GM10248 (cell line): Measurements from ENCODE around the gene CEP72.
"Not testable (repeated sequence)": the region's sequence is repeated elsewhere in the genome, so short reads cannot be mapped to it uniquely, and the experiment has no call there.

Experiments used
- CTCF ChIA-PET: fragments of 300-600 bp; sonication (Branson Sonifier 250); formaldehyde crosslinking; extraction: SDS; loops from one replicate; lab custom pipeline; 2021; ENCODE audit warnings: antibody characterized with exemption; lab: Yijun Ruan, JAX
- POLR2A ChIA-PET: fragments of 350-650 bp; sonication (Branson Sonifier 250); formaldehyde crosslinking; extraction: SDS; loops from one replicate; lab custom pipeline; 2020; ENCODE audit warnings: antibody characterized with exemption; lab: Yijun Ruan, JAX
- DNase-seq: peaks from one replicate; pipeline ENCODE4 v3.0.0; 2012; ENCODE audit errors: extremely low spot score
- CTCF ChIP-seq: IDR thresholded peaks from 2 replicates; pipeline ENCODE4 v1.5.1; 2012; ENCODE audit warnings: mild to moderate bottlenecking, low read depth; ENCODE audit errors: extremely low read depth, missing control alignments, control extremely low read depth

CEP72 gene

DNA sequence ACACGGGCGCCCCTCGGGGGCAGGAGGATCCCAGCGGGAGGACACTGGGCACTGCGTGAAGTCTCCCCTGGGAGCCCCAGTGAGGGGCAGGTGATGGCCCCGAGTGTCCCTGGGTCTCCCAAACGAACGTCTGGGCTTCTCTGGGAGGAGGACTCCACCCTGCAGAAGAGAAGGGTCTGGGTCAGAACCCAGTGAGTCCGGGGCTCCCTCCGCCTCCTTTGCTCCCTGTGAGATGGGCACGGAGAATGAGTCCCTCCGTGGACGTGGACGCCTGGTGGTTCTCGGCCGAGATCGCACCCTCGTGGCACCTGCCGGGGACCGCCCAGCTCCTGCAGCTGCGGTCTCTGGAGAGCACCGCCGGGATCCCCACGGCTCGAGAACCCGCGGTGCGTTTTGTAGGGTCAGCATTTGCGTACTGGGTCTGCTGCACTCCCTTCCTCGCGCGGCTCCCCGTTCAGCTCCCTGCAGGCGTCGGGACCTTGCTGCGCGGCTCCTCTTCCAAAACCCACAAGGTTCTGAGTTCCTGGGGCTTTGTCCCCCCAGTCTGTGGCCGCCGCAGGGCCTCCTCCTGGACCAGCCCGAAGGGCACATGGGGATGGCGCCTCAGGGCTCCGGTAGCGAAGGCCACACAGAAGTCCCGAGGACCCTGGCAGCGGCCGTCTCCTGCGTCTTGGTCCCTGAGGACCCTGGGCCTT, 10.2 kb upstream of the CEP72 start:
- ChIA-PET CTCF (no interaction called here), POLR2A (no interaction called here)
- TF ChIP-seq CTCF = no peak
- no peak for DNase-seq

- POLR2A ChIA-PET = no interaction called here
- CTCF ChIA-PET = no interaction called here
- DNase-seq = no peak
Observed at GRCh38 chr5:602466-603035, 9.6 kb upstream of the CEP72 start.

GRCh38 chr5:603081-603998, 8.8 kb upstream of the CEP72 start:
- ChIA-PET CTCF (interaction anchor here (1.3 kb wide), 1 partner anchor 10 kb away, joined by 3 read pairs; no protein-coding TSS in a partner anchor), POLR2A (no interaction called here)
- DNase-seq = no peak
- no peak for TF ChIP-seq CTCF

More at GRCh38 chr5:602466-603035, 9.6 kb upstream of the CEP72 start:
- TF ChIP-seq CTCF = no peak

DNA sequence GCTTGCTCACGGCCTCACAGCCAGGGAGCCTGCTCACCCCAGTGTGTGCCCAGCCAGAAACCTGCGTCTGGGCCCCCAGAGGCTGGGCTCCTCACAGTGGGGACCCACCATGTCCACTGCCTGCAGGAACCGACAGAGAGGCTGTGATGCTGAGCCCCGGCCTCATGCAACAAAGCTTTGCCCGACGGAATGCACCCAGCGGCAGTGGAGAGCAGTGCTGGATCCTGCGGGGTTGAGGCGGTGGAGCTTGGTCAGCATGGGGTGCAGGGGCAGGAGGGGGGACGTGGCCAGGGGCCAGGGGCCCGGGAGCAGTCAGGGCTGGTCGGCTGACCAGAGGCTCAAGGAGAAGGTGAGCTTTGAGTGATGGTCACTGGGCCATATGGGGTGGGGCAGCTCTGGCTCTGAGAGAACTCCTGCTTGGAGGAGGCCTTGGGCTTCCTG, 7.7 kb upstream of the CEP72 start:
- CTCF ChIA-PET = interaction anchor here (1.0 to 1.3 kb wide), 2 partner anchors 9 to 287 kb away, joined by 3 read pairs; no protein-coding TSS in a partner anchor

GRCh38 chr5:605090-605489, 7.0 kb upstream of the CEP72 start:
- DNase-seq, POLR2A ChIA-PET: not testable (repeated sequence)
- CTCF ChIA-PET = interaction anchor here (1.0 kb wide), 1 partner anchor 288 kb away, joined by 3 read pairs; no protein-coding TSS in a partner anchor

More for the DNA sequence above, 7.7 kb upstream of the CEP72 start:
- no peak for TF ChIP-seq CTCF
- DNase-seq = no peak
- POLR2A ChIA-PET = no interaction called here

- no peak for DNase-seq
- no peak for TF ChIP-seq CTCF
- ChIA-PET POLR2A (no interaction called here), CTCF (no interaction called here)
Observed at GRCh38 chr5:606061-606460, 6.1 kb upstream of the CEP72 start.
